Measurements from ENCODE around the gene INSYN1.
"Not testable (repeated sequence)": the region's sequence is repeated elsewhere in the genome, so short reads cannot be mapped to it uniquely, and the experiment has no call there.

INSYN1 gene

GRCh38 chr15:73748730-73749129 is 4.4 kb downstream of the INSYN1 start:
- no peak for DNase-seq

GRCh38 chr15:73747847-73748590 is 5.1 kb downstream of the INSYN1 start:
- DNase-seq, result no peak

- no peak for DNase-seq
Measured at GRCh38 chr15:73746883-73747282, 6.3 kb downstream of the INSYN1 start.

- DNase-seq, result no peak
Measured at GRCh38 chr15:73746261-73746660, 6.9 kb downstream of the INSYN1 start.

GRCh38 chr15:73745073-73745472 is 8.1 kb downstream of the INSYN1 start:
- DNase-seq, result no peak

- DNase-seq, result no peak
Measured at GRCh38 chr15:73744293-73744692, 8.9 kb downstream of the INSYN1 start.

GRCh38 chr15:73741321-73741836 is 11.8 kb downstream of the INSYN1 start:
- no peak for DNase-seq

GRCh38 chr15:73740152-73741048 is 12.8 kb downstream of the INSYN1 start:
- no peak for DNase-seq

GRCh38 chr15:73737535-73737934 is 15.6 kb downstream of the INSYN1 start:
- no peak for DNase-seq

GRCh38 chr15:73732930-73733329 is 20.2 kb downstream of the INSYN1 start:
- no peak for DNase-seq

- not testable (repeated sequence) for DNase-seq
Measured at GRCh38 chr15:73732051-73732450, 21.1 kb downstream of the INSYN1 start.

- no peak for DNase-seq
Measured at GRCh38 chr15:73727330-73727976, 25.7 kb downstream of the INSYN1 start.

GRCh38 chr15:73724212-73724611 is 28.9 kb downstream of the INSYN1 start:
- DNase-seq, result no peak

- no peak for DNase-seq
Measured at GRCh38 chr15:73723191-73723590, 30.0 kb downstream of the INSYN1 start.

- DNase-seq, result no peak
Measured at GRCh38 chr15:73722425-73722824, 30.7 kb downstream of the INSYN1 start.

GRCh38 chr15:73718694-73719093 is 34.5 kb downstream of the INSYN1 start:
- no peak for DNase-seq

GRCh38 chr15:73717802-73718201 is 35.3 kb downstream of the INSYN1 start:
- no peak for DNase-seq

GRCh38 chr15:73717206-73717605 is 35.9 kb downstream of the INSYN1 start:
- DNase-seq, result no peak

GRCh38 chr15:73716417-73716816 is 36.7 kb downstream of the INSYN1 start:
- no peak for DNase-seq

GRCh38 chr15:73715417-73715816 is 37.7 kb downstream of the INSYN1 start:
- DNase-seq, result no peak

- DNase-seq, result no peak
Measured at GRCh38 chr15:73714695-73715301, 38.4 kb downstream of the INSYN1 start.

- DNase-seq, result no peak
Measured at GRCh38 chr15:73712107-73712506, 41.0 kb downstream of the INSYN1 start.

- no peak for DNase-seq
Measured at GRCh38 chr15:73711526-73711925, 41.6 kb downstream of the INSYN1 start.
